C4-2B (cell line): ENCODE data around the gene SYNRG.

Experiments used
- CTCF ChIP-seq: fragments of 450-650 bp; conservative IDR thresholded peaks from 2 replicates; pipeline ENCODE4 v1.5.1; 2017; ENCODE audit warnings: mild to moderate bottlenecking
- ZFX ChIP-seq: fragments of 450-650 bp; IDR thresholded peaks from 2 replicates; pipeline ENCODE4 v1.6.1; 2017

GRCh38 chr17:37512442-37513068 lies 96.7 kb downstream of the SYNRG start:
- TF ChIP-seq ZFX (no peak), CTCF (no peak)
